OCI-M2 (cell line): ENCODE measurements around the gene ECHS1.
"Not testable (repeated sequence)": the region's sequence is repeated elsewhere in the genome, so short reads cannot be mapped to it uniquely, and the experiment has no call there.

ENCODE experiments used
- DNase-seq: peaks from one replicate; lab custom pipeline; 2025; ENCODE audit not compliant: unreplicated experiment; lab: John Stamatoyannopoulos, UW

ECHS1 gene

DNA sequence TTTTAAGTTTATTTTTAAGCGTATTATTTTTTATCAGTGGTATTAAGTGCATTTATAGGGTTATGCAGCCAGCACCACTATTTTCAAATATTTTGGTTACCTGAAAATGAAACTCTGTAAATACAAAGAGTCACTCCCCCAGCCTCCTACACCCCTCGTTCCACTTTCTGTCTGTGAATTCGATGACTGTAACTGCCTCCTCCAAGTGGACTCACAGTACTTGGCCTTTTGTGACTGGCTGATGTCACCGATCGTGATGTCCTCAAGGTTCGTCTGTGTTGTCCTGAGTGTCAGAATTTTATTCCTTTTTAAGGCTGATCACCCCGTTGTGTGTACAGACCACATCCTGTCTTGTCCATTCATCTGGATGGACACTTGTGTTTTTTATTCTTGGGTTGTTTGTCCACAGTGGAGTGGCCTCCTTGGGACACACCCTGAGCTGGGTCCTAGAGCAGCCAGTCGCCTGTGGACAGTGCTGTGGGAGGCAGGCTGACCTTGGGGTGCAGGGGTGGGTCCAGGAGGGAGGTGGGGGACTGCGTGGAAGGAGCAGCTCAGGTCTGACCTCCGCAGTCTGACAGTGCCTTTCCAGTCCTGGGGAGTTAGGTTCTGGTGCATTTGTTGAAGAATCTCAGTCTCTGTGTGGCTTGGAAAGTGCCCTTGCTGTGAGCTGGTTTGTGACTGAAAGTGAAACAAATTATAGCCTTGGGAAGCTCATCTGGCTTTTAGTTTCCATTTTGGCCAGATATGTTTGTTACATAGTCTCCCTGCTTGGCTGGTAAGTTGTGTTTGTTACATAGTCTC, 27.7 kb upstream of the ECHS1 start:
- DNase-seq: no peak

DNA sequence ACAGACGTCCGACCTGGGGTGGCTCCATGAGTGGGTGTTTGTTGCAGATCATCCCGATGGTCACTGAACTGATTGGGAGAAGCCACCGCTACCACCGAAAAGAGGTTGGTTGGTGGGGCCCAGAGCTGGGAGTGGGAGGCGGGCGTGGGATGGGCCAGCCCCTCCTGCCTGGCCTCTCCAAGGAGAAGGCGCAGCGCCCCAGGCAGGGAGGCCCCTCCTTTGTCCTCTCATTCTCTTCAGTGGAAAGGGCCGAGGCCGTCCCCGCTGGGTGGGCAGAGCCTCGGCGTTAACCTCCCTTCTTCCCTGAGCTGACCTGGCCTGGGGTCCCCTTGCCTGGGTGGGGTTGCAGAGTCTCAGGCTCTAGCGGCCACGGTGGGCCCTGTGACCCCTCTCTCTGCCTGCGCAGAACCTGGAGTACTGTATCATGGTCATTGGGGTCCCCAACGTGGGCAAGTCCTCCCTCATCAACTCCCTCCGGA, 26.0 kb upstream of the ECHS1 start:
- no peak for DNase-seq

- DNase-seq: no peak
These were observed 24.8 kb upstream of the ECHS1 start for GRCh38 chr10:133397938-133398337.

GRCh38 chr10:133396035-133396624, 23.0 kb upstream of the ECHS1 start:
- no peak for DNase-seq

- DNase-seq: no peak
These were observed 21.7 kb upstream of the ECHS1 start for GRCh38 chr10:133394801-133395221.

DNA sequence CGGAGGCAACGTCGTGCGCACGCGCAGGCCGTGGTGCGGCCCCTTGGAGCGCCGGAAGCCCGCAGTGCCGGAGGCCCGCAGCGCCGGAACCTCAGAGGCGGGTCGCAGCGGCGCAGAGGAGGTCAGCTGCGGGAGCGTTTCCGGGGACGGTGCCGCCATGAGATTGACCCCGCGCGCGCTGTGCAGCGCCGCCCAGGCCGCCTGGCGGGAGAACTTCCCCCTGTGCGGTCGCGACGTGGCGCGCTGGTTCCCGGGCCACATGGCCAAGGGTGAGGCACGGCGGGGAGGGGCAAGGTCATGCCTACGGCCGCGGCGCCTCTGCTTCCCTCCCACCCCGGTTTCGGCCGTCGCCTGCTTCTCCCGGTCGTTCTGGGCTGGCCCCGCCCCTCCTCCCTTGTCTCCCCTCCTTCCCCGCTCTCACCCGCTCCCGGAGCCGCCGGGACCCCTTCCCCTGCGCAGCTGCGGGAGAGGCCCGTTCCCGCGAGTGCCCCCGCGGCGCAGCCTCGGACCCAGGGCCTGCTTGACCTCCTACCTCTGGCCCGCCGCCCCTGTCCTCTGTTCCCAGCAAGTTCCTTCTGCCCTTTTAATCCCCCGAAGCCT, 21.0 kb upstream of the ECHS1 start, which contains the start of gene MTG1:
Gene MTG1 (plus strand): TSS at position 94 of the 600 bp plus-strand sequence. CDS start 64 bp downstream, at position 158.
- peak; percentile 11 for DNase-seq

- no peak for DNase-seq
These were observed 20.4 kb upstream of the ECHS1 start for GRCh38 chr10:133393401-133394063.

- no peak for DNase-seq
These were observed 18.8 kb upstream of the ECHS1 start for GRCh38 chr10:133391761-133392518.

DNA sequence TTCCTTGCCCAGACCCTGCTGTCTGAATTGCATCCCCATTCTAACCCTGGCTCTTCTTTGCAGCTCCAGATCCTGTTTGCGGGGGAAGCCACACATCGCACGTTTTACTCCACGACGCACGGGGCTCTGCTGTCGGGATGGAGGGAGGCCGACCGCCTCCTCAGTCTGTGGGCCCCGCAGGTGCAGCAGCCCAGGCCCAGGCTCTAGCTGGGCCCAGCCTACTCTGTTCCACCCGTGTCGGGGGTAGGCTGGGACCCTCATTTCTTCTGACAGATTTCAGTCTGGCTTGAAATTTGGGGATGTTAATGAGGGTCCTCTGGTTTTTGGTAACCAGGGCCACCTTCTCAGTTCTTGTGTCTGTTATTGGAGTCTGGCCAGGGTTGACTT, 18.1 kb upstream of the ECHS1 start:
- no peak for DNase-seq

DNA sequence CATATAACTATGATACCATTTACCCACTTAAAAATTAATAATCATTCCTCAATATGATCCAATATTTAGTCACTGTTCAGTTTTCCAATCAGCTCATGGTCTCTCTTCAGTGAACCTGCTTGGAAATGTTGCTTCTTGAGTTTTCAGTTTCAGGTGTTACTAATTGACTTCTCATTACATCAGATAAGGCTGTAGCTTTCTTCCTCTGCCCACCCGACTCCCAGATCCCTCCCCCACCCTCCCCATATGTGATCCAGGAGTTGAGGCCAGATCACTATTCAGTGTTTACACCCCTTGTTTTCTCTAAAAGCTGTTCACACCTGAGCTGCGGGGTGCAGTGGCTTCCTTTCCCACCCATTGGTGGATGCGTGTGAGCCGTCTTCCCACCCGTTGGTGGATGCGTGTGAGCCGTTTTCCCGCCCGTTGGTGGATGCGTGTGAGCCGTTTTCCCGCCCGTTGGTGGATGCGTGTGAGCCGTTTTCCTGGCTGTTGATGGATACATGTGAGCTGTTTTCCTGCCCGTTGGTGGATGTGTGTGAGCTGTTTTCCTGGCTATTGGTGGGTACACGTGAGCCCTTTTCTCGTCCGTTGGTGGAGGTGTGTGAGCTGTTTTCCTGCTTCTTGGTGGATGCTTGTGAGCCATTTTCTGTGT, 17.6 kb upstream of the ECHS1 start:
- no peak for DNase-seq

DNA sequence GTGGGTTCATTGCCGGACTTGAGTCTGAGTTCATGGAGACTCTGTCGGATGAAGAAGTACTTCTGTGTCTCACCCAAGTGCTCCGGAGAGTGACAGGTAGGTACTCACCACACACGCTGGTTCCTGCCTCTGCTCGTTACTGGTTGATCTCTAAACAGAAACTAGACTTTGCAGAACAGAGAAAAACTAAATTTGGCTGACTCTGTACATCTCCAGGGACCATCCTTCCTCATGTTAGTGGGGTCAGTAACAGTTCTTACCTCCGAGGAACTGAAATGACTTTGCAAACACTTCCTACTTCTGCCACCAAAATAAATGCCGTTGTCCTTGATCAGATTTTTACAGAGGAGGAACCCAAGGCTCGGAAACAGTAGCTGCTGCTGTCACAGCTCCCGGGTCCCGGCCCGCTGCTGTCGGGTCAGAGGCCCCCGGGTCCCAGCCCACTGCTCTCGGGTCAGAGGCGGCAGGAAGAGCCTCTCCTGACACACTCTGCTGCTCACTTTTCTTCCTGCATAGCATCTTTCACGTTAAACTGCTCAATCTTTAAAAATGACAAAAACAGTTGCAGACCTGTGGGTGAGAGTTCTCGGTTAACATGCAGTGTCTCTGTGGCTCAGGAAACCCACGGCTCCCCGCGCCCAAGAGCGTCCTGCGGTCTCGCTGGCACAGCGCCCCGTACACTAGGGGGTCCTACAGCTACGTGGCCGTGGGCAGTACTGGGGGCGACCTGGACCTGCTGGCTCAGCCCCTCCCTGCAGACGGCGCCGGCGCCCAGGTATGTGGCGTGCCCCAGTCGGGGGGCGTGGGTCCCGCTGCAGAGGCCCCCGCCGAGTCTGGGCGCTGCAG, 16.0 kb upstream of the ECHS1 start:
- no peak for DNase-seq

GRCh38 chr10:133388236-133388972, 15.2 kb upstream of the ECHS1 start:
- DNase-seq: no peak

DNA sequence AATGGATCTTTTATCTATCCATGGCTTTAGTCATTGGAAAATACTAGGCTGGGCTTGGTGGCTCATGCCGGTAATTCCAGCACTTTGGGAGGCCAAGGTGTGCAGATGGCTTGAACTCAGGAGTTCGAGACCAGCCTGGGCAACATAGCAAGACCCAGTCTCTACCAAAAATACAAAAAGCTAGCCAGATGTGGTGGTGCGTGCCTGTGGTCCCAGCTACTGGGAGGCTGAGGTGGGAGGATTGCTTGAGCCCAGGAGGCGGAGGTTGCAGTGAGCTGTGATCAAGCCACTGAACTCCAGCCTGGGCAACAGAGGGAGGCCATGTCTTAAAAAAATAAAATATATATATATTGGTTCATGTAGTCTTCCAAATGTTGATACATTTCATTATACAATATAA, 13.8 kb upstream of the ECHS1 start:
- DNase-seq: not testable (repeated sequence)

DNA sequence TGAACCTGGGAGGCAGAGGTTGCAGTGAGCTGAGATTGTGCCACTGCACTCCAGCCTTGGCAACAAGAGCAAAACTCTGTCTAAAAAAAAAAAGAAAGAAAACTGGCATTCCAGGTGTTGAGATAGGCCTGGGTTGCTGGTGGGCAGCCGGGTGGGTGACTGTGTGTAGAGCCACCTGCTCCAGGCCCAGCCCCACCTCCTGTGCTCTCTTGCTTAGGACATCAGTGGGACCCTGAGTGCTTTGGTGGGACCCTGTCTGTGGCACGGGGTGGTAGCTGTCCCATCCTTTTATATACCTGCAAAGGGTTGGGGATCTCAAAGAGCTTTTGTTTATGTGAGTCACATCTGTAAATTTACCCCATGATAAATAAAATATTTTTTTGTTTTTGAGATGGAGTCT, 12.1 kb upstream of the ECHS1 start:
- DNase-seq: no peak

DNA sequence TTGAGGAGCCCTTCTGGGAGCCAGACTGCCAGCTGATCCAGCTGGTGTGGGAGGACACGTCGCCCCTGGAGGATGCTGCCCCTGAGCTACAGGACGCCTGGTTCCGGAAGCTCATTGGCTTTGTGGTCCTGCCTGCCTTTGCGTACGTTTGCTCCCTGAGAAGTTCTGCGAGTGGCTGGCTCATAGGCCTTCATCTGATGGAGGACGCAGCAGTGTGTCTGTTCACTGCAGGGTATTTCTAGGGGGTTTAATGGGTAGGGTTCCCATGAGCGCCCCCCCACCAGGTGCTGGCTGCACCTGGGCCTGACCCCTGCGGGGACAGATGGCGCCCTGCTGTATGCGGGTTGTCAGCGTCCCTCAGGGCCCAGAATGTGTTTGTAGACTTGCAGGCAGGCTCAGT, 10.9 kb upstream of the ECHS1 start:
- no peak for DNase-seq

GRCh38 chr10:133383551-133383950, 10.4 kb upstream of the ECHS1 start:
- DNase-seq: no peak

DNA sequence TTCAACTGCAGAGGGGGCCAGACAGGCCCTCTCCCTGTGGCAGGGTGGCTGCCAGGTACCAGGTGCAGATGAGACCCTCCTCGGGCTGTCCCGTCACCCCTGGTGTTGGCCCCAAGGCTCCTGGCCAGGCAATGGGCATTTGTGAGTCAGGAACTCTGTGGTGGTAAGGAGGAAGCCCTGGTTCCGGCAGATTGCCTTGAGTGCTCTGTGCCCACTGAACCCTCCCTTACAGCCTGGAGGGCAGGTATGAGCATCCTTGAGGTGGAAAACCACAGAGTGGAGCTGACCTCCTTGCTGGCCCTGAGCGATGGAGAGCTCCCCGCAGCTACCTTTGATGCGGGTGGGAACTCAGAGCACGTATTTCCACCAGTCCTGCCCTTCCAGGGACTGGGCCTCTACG, 7.9 kb upstream of the ECHS1 start:
- DNase-seq: no peak

DNA sequence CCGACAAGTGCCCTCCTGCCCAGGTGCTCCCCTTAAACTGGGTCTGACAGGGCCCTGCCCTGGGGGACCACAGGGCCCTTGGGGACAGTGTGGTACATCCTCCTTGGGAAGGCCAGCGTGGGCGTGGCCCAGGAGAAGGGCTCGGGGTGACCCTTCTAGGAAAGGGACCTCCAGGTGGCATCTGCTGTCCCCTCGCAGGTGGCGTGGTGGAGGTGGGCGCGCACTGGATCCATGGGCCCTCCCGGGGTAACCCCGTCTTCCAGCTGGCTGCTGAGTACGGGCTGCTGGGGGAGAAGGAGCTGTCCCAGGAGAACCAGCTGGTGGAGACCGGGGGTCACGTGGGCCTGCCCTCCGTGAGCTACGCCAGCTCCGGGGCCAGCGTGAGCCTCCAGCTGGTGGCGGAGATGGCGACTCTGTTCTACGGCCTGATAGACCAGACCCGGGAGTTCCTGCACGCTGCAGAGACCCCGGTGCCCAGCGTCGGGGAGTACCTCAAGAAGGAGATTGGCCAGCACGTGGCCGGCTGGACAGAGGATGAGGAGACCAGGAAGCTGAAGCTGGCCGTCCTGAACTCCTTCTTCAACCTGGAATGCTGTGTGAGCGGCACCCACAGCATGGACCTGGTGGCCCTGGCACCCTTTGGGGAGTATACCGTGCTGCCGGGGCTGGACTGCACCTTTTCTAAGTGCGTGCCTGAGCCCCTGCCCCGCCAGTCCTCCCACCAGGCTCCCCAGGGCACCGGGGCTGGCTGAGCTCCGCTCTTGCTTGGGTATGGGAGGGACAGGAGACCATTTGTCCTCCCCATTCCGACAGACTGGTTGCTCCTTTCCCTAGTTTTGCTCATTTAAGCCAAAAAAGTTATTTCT, 6.9 kb upstream of the ECHS1 start:
- no peak for DNase-seq
